Lower lobe of right lung (tissue), 2 donors: ENCODE results near the gene KCNB1. TPM values are rescaled to one million over a fixed set of nuclear protein-coding genes. Genes with fewer than 3 reads are reported as not detected.

Experiments used
- ATAC-seq, 2 donors: fragments of 200-7000 bp; cut with Tn5 transposase; one replicate each; pipeline ENCODE4 v1.9.1; 2020 to 2022; ENCODE audit warnings: mild to moderate bottlenecking in 2 of 2, moderate library complexity in 2 of 2
- DNase-seq: peaks from one replicate; pipeline ENCODE4 v3.0.0-alpha.2; 2020
- H3K27ac ChIP-seq: fragments of 200-600 bp; one replicate; pipeline ENCODE4 v1.8.0; 2022
- H3K27me3 ChIP-seq: fragments of 200-600 bp; one replicate; pipeline ENCODE4 v1.8.0; 2022; ENCODE audit warnings: low read depth
- H3K36me3 ChIP-seq: fragments of 200-600 bp; one replicate; pipeline ENCODE4 v1.8.0; 2022; ENCODE audit warnings: mild to moderate bottlenecking
- H3K4me1 ChIP-seq: fragments of 200-600 bp; one replicate; pipeline ENCODE4 v1.8.0; 2022
- H3K4me3 ChIP-seq: fragments of 200-600 bp; one replicate; pipeline ENCODE4 v1.8.0; 2022; ENCODE audit warnings: mild to moderate bottlenecking
- H3K9me3 ChIP-seq: fragments of 200-600 bp; one replicate; pipeline ENCODE4 v1.8.0; 2022
- intact Hi-C: fragments of 100-400 bp; cut with DNase I; formaldehyde crosslinking; loops from one replicate; pipeline ENCODE4 v1.11.0; 2022
- total RNA-seq: library from RNA; stranded (reverse); fragmentation: NEBNext Ultra II Directional; extraction: Animal tissue kit (Norgen Biotek cat#: 25700); gene quantifications from one replicate; pipeline ENCODE4 v1.2.1, GENCODE V29; 2021
- TF ChIP-seq, protein P1 (sequence below): fragments of 200-600 bp; IDR thresholded peaks from one replicate; pipeline ENCODE4 v1.8.0; 2022; ENCODE audit warnings: antibody characterized with exemption, mild to moderate bottlenecking
- donor health status: DM: no; HTN: yes; CAD: no; lungs with severe emphysema.

KCNB1 gene
- total RNA-seq, 1 donor from 2014 or later: 0.53 TPM

DNA sequence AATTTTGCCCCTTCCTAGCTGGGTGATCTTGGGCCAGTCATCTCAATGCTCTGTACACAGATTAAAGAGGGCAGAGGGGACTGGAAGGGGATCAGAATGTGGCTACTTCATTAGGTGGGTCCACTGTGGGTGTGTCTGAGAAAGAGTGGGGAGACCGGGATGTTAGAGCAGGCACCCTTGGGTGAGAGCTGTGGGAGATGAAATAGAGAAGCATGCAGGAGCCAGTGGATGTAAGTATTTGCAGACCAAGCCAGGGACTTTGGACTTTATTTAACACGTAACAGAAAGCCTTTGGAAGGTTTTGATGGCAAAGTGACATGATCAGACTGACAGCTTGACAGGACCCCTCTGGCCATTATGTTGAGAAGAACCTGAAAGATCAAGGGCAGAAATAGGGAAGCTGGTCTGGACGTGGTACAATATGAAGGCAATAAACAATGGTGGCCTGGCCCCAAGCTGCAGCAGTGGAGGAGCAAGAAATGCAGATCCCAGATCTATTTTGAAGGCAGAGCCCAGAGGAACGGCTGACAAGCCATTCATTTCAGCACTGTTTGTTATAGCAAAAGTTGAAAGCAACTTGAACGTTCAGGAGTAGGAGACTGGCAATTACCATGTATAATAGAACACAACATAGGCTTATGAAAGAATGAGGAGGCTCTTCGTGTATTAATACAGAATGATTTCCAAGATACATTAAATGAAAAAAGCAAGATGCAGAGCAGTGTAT lies 122.1 kb downstream of the KCNB1 start:
- DNase-seq (no peak), ATAC-seq (no peak)
- H3K27ac ChIP-seq: no peak overlapping the region
- no peaks in the 10 kb centered on the region for H3K9me3 ChIP-seq
- H3K4me1 ChIP-seq: no peaks in the 10 kb centered on the region
- intact Hi-C loops: no loop called here
- no peaks in the 10 kb centered on the region for H3K36me3 ChIP-seq
- TF ChIP-seq, protein P1, sequence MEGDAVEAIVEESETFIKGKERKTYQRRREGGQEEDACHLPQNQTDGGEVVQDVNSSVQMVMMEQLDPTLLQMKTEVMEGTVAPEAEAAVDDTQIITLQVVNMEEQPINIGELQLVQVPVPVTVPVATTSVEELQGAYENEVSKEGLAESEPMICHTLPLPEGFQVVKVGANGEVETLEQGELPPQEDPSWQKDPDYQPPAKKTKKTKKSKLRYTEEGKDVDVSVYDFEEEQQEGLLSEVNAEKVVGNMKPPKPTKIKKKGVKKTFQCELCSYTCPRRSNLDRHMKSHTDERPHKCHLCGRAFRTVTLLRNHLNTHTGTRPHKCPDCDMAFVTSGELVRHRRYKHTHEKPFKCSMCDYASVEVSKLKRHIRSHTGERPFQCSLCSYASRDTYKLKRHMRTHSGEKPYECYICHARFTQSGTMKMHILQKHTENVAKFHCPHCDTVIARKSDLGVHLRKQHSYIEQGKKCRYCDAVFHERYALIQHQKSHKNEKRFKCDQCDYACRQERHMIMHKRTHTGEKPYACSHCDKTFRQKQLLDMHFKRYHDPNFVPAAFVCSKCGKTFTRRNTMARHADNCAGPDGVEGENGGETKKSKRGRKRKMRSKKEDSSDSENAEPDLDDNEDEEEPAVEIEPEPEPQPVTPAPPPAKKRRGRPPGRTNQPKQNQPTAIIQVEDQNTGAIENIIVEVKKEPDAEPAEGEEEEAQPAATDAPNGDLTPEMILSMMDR: no peak
- H3K27me3 ChIP-seq: no peaks in the 10 kb centered on the region
- no peak overlapping the region for H3K4me3 ChIP-seq

DNA sequence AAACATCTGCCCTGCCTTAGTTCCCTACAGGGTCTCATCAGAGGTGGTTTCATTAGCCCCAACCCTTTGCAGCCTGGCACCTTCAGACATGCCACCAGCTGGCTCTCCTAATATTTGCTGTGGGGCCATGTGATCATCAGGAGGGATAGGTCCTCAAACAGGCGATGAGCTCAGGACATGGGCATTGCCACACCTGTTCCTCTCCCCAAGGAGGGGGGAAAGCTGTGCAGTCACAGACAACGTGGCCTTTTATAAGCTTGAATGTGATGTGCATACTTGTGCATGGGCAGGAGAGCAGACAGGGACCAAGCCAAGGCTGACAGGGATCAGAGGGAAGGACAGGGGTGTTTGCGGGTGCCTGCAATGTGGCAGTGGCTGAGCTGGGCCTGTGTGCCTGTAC lies 125.8 kb downstream of the KCNB1 start:
- Histone ChIP-seq H3K27me3 (no peaks in the 10 kb centered on the region), H3K4me1 (no peaks in the 10 kb centered on the region), H3K27ac (no peak overlapping the region), H3K9me3 (no peaks in the 10 kb centered on the region), H3K4me3 (no peak overlapping the region), H3K36me3 (no peaks in the 10 kb centered on the region)
- TF ChIP-seq, protein P1: no peak
- DNase-seq (no peak), ATAC-seq (peak in 1 of 2 donors; percentile 24)
- intact Hi-C loops: no loop called here

DNA sequence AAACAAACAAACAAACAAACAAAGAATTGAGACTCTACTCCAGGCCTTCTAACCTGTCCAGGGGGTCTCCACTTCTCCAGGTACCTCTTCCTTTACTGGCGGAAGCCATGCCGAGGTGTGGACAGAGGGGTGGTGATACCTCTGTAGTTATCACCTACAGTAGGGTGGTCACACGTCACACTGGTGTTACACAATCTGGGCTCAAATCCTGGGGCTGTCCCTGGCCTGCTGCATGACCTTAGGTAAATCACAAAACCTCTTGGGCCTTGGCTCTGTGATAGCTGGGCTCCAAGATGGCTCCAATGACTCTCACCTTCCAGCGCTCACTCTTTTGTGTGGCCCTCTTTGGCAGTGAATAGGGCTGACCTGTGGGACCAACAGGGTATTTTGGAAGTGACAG lies 127.8 kb downstream of the KCNB1 start:
- no peak overlapping the region for H3K4me3 ChIP-seq
- no peaks in the 10 kb centered on the region for H3K4me1 ChIP-seq
- ATAC-seq (peak in 1 of 2 donors; percentile 41), DNase-seq (no peak)
- H3K9me3 ChIP-seq: no peaks in the 10 kb centered on the region
- intact Hi-C loops: no loop called here
- peaks cover 3% of the 10 kb centered on the region for H3K27me3 ChIP-seq
- no peak overlapping the region for H3K27ac ChIP-seq
- H3K36me3 ChIP-seq: no peaks in the 10 kb centered on the region
- TF ChIP-seq, protein P1: no peak

- TF ChIP-seq, protein P1: no peak
- Histone ChIP-seq H3K4me3 (no peak overlapping the region), H3K27ac (no peak overlapping the region), H3K27me3 (peaks cover 3% of the 10 kb centered on the region), H3K4me1 (no peaks in the 10 kb centered on the region), H3K9me3 (no peaks in the 10 kb centered on the region), H3K36me3 (no peaks in the 10 kb centered on the region)
- intact Hi-C loops: no loop called here
- ATAC-seq (no peak), DNase-seq (no peak)
These were observed 129.1 kb downstream of the KCNB1 start for GRCh38 chr20:49353348-49353747.

GRCh38 chr20:49352751-49353150 lies 129.7 kb downstream of the KCNB1 start:
- Histone ChIP-seq H3K4me3 (no peak overlapping the region), H3K27me3 (peaks cover 3% of the 10 kb centered on the region), H3K27ac (no peak overlapping the region), H3K36me3 (no peaks in the 10 kb centered on the region), H3K9me3 (no peaks in the 10 kb centered on the region), H3K4me1 (no peaks in the 10 kb centered on the region)
- DNase-seq (no peak), ATAC-seq (no peak)
- intact Hi-C loops: no loop called here
- TF ChIP-seq, protein P1: no peak
